Liver (tissue), 3 donors: ENCODE data around the gene SLC22A5.
"Not testable (repeated sequence)": the region's sequence is repeated elsewhere in the genome, so short reads cannot be mapped to it uniquely, and the experiment has no call there.

ENCODE experiments used
- SP1 ChIP-seq: IDR thresholded peaks from 2 replicates; pipeline ENCODE4 v1.6.1; 2018; ENCODE audit warnings: antibody characterized with exemption, mild to moderate bottlenecking
- TAF1 ChIP-seq: conservative IDR thresholded peaks from 2 replicates; pipeline ENCODE4 v1.6.1; 2016; ENCODE audit warnings: antibody characterized with exemption, mild to moderate bottlenecking
- YY1 ChIP-seq: IDR thresholded peaks from 2 replicates; pipeline ENCODE4 v1.6.1; 2016; ENCODE audit warnings: antibody characterized with exemption, mild to moderate bottlenecking
- TF ChIP-seq, protein P1 (sequence below): fragments of 150-350 bp; IDR thresholded peaks from 2 replicates; pipeline ENCODE4 v1.5.1; 2017; ENCODE audit warnings: improper control_type of control experiment, low read depth, low read length; ENCODE audit not compliant: missing input control
- donor health status: healthy.
- donor health status: healthy.

DNA sequence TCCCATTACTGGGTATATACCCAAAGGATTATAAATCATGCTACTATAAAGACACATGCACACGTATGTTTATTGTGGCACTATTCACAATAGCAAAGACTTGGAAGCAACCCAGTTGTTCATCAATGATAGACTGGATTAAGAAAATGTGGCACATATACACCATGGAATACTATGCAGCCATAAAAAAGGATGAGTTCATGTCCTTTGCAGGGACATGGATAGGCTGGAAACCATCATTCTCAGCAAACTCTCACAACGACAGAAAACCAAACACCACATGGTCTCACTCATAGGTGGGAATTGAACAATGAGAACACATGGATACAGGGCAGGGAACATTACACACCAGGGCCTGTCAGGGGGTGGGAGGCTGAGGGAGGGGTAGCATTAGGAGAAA lies 34.5 kb downstream of the SLC22A5 start:
- TF ChIP-seq, protein P1, sequence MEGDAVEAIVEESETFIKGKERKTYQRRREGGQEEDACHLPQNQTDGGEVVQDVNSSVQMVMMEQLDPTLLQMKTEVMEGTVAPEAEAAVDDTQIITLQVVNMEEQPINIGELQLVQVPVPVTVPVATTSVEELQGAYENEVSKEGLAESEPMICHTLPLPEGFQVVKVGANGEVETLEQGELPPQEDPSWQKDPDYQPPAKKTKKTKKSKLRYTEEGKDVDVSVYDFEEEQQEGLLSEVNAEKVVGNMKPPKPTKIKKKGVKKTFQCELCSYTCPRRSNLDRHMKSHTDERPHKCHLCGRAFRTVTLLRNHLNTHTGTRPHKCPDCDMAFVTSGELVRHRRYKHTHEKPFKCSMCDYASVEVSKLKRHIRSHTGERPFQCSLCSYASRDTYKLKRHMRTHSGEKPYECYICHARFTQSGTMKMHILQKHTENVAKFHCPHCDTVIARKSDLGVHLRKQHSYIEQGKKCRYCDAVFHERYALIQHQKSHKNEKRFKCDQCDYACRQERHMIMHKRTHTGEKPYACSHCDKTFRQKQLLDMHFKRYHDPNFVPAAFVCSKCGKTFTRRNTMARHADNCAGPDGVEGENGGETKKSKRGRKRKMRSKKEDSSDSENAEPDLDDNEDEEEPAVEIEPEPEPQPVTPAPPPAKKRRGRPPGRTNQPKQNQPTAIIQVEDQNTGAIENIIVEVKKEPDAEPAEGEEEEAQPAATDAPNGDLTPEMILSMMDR: not testable (repeated sequence)
- not testable (repeated sequence) for TF ChIP-seq TAF1, SP1, YY1
